IMR-90 (cell line): Measurements from ENCODE around the gene IL17D. TPM values are rescaled to one million over a fixed set of nuclear protein-coding genes. Genes with fewer than 3 reads are reported as not detected.

Experiments used
- ATAC-seq: fragments of 200-7000 bp; cut with Tn5 transposase; 2 replicates; pipeline ENCODE4 v1.9.1; 2020; ENCODE audit warnings: low read depth, mild to moderate bottlenecking, moderate library complexity
- BruUV-seq: library from RNA; stranded (reverse); fragments of 400-500 nt; replicated peaks from 2 replicates; lab custom pipeline; 2021; lab: Mats Ljungman, UMichigan
- CTCF ChIA-PET: fragments of 300-600 bp; formaldehyde crosslinking; extraction: SDS; loops from one replicate; lab custom pipeline; 2021; ENCODE audit warnings: antibody characterized with exemption; lab: Yijun Ruan, JAX
- POLR2A ChIA-PET: fragments of 300-600 bp; sonication (Branson Sonifier 250); formaldehyde crosslinking; loops from one replicate; lab custom pipeline; 2022; ENCODE audit warnings: antibody characterized with exemption; ENCODE audit not compliant: unreplicated experiment; lab: Charles Lee
- DNase-seq: peaks from one replicate; pipeline ENCODE4 v3.0.0; 2013
- H2AFZ ChIP-seq: replicated peaks from 2 replicates; pipeline ENCODE3; 2013; ENCODE audit warnings: low read length, mild to moderate bottlenecking; ENCODE audit not compliant: poor library complexity
- H2AK5ac ChIP-seq: 2 replicates; pipeline ENCODE4 v1.6.1; 2013; ENCODE audit warnings: low read depth, low read length, inconsistent platforms
- H2AK9ac ChIP-seq: replicated peaks from 2 replicates; pipeline ENCODE3; 2013; ENCODE audit warnings: mild to moderate bottlenecking, low read depth, low read length, moderate library complexity; ENCODE audit not compliant: poor library complexity
- H2BK120ac ChIP-seq: 2 replicates; pipeline ENCODE4 v1.6.1; 2013; ENCODE audit warnings: low read depth, low read length, inconsistent platforms
- H2BK15ac ChIP-seq: 3 replicates; pipeline ENCODE4 v1.6.1; 2013; ENCODE audit warnings: low read depth, low read length, inconsistent platforms
- H2BK20ac ChIP-seq: 2 replicates; pipeline ENCODE4 v1.6.1; 2013; ENCODE audit warnings: low read depth, mild to moderate bottlenecking, inconsistent platforms, low read length, moderate library complexity
- H2BK5ac ChIP-seq: 2 replicates; pipeline ENCODE4 v1.6.1; 2013; ENCODE audit warnings: mild to moderate bottlenecking, low read depth, low read length, inconsistent platforms; ENCODE audit not compliant: poor library complexity, severe bottlenecking
- H3K14ac ChIP-seq: replicated peaks from 2 replicates; pipeline ENCODE4 v1.6.1; 2013; ENCODE audit warnings: low read depth, low read length, inconsistent platforms
- H3K18ac ChIP-seq: 2 replicates; pipeline ENCODE4 v1.6.1; 2013; ENCODE audit warnings: low read depth, low read length, control low read depth
- H3K23ac ChIP-seq: 2 replicates; pipeline ENCODE4 v1.6.1; 2013; ENCODE audit warnings: low read depth, low read length, inconsistent platforms
- H3K27ac ChIP-seq: 2 replicates; pipeline ENCODE4 v1.5.1; 2013; ENCODE audit warnings: mild to moderate bottlenecking, control low read depth, low read length; ENCODE audit not compliant: insufficient read depth
- H3K27me3 ChIP-seq: 2 replicates; pipeline ENCODE4 v1.6.1; 2013; ENCODE audit warnings: low read length; ENCODE audit not compliant: control insufficient read depth, insufficient read depth
- H3K36me3 ChIP-seq: 2 replicates; pipeline ENCODE4 v1.6.1; 2013; ENCODE audit warnings: low read length, mixed read lengths; ENCODE audit not compliant: control insufficient read depth, insufficient read depth
- H3K4ac ChIP-seq: 2 replicates; pipeline ENCODE4 v1.6.1; 2013; ENCODE audit warnings: low read depth, low read length, inconsistent platforms
- H3K4me1 ChIP-seq: 2 replicates; pipeline ENCODE4 v1.6.1; 2013; ENCODE audit warnings: low read length, mixed read lengths; ENCODE audit not compliant: control insufficient read depth, insufficient read depth
- H3K4me2 ChIP-seq: 2 replicates; pipeline ENCODE4 v1.6.1; 2013; ENCODE audit warnings: low read depth, mild to moderate bottlenecking, control low read depth, low read length, moderate library complexity
- H3K4me3 ChIP-seq: 2 replicates; pipeline ENCODE4 v1.5.1; 2013; ENCODE audit warnings: low read depth, mild to moderate bottlenecking, control low read depth, low read length, moderate library complexity; ENCODE audit not compliant: insufficient read depth
- H3K56ac ChIP-seq: 2 replicates; pipeline ENCODE4 v1.6.1; 2013; ENCODE audit warnings: low read length, inconsistent platforms; ENCODE audit not compliant: insufficient read depth; ENCODE audit errors: extremely low read depth
- H3K79me1 ChIP-seq, 2 experiments: 2 replicates each; pipeline ENCODE4 v1.6.1; 2013; ENCODE audit warnings: low read length in 2 of 2, inconsistent platforms in 1 of 2, low read depth in 1 of 2
- H3K9ac ChIP-seq: 2 replicates; pipeline ENCODE4 v1.6.1; 2013; ENCODE audit warnings: low read depth, low read length, control low read depth
- H3K9me1 ChIP-seq: 2 replicates; pipeline ENCODE4 v1.6.1; 2013; ENCODE audit warnings: low read length, inconsistent platforms; ENCODE audit not compliant: insufficient read depth
- H3K9me3 ChIP-seq: 2 replicates; pipeline ENCODE4 v1.6.1; 2013; ENCODE audit warnings: low read length; ENCODE audit not compliant: control insufficient read depth, insufficient read depth
- H4K20me1 ChIP-seq: 2 replicates; pipeline ENCODE4 v1.6.1; 2013; ENCODE audit warnings: low read length, inconsistent platforms; ENCODE audit not compliant: insufficient read depth
- H4K5ac ChIP-seq: 2 replicates; pipeline ENCODE4 v1.6.1; 2013; ENCODE audit warnings: mild to moderate bottlenecking, low read depth, low read length, control low read depth
- H4K8ac ChIP-seq, 2 experiments: 2 replicates each; pipeline ENCODE4 v1.6.1; 2013; ENCODE audit warnings: low read depth in 2 of 2, low read length in 2 of 2, control low read depth in 1 of 2, inconsistent platforms in 1 of 2
- H4K91ac ChIP-seq: 2 replicates; pipeline ENCODE4 v1.6.1; 2013; ENCODE audit warnings: low read depth, low read length, inconsistent platforms; ENCODE audit not compliant: insufficient read depth
- CHD1 ChIP-seq: IDR thresholded peaks from 2 replicates; pipeline ENCODE4 v1.6.1; 2012; ENCODE audit warnings: low read depth, low read length, improper control_type of control experiment
- WGBS, 2 experiments: methylation state at CpG; one replicate each; pipeline versions ENCODE4 v1.1.5 to v1.1.7; 2013; ENCODE audit warnings: missing lambda C conversion rate in 2 of 2; ENCODE audit not compliant: insufficient read length in 1 of 2; ENCODE audit errors: extremely low coverage in 2 of 2; 5-methylcytosine and 5-hydroxymethylcytosine counted together
- dilution Hi-C: fragments of 300-500 bp; cut with HindIII; formaldehyde crosslinking; loops from one replicate; pipeline ENCODE4 v1.14.3; 2018; ENCODE audit warnings: low sequenced_read_pairs; ENCODE audit not compliant: unreplicated experiment
- in situ Hi-C: fragments of 300-500 bp; cut with MboI; formaldehyde crosslinking; loops from 3 replicates; pipeline ENCODE4 v1.14.3; 2019; ENCODE audit warnings: low sequenced_read_pairs, inconsistent platforms, mixed read lengths
- intact Hi-C: fragments of 100-400 bp; cut with micrococcal nuclease; formaldehyde crosslinking; loops from 2 replicates; pipeline ENCODE4 v1.10.0; 2022
- polyA plus RNA-seq, 3 experiments: library from polyadenylated mRNA; depleted of rRNA; stranded (reverse); fragments of >200 nt; gene quantifications; 2 replicates each; pipeline ENCODE4 v1.2.3, GENCODE V29; 2012; ENCODE audit warnings: low replicate concordance in 1 of 3
- total RNA-seq: library from RNA; depleted of rRNA; stranded (reverse); fragments of >200 nt; gene quantifications from 2 replicates; pipeline ENCODE4 v1.2.3, GENCODE V29; 2012

The IL17D gene
- total and polyA plus RNA-seq, 2 of the 4 experiments (the other 2 are of a cell fraction): 0.72 to 1.4 TPM

- Histone ChIP-seq H4K5ac (no peak overlapping the region), H2AFZ (no peak overlapping the region), H3K9ac (no peak overlapping the region), H3K36me3 (peaks cover 4% of the 10 kb centered on the region; the same call in 1 of the 2 replicates), H2BK5ac (no peak overlapping the region), H3K14ac (no peak overlapping the region), H3K4ac (no peak overlapping the region), H3K27ac (no peak overlapping the region), H2AK5ac (no peak overlapping the region), H3K79me1 (no peaks in the 10 kb centered on the region), H4K91ac (no peak overlapping the region), H3K4me2 (no peak overlapping the region), H3K27me3 (no peaks in the 10 kb centered on the region), H2AK9ac (no peak overlapping the region), H4K20me1 (no peaks in the 10 kb centered on the region), H2BK120ac (no peak overlapping the region), H2BK20ac (no peak overlapping the region), H3K18ac (no peak overlapping the region), H3K4me3 (no peak overlapping the region), H3K4me1 (no peaks in the 10 kb centered on the region), H2BK15ac (no peak overlapping the region), H3K9me1 (peaks cover 3% of the 10 kb centered on the region; the same call in 1 of the 2 replicates), H4K8ac (no peak overlapping the region), H3K56ac (no peak overlapping the region), H3K23ac (no peak overlapping the region), H3K9me3 (0 out of 2 replicates have a peak, but pooled peaks cover 2% of the 10 kb centered on the region)
- intact Hi-C loops: no loop called here
- dilution Hi-C loops: no loop called here
- ATAC-seq: no peak
- WGBS, 2 experiments: 95% methylated on average over 4 of the region's 6 CpGs; no CpG with 5 or more reads in 1 of the 2 experiments
- in situ Hi-C loops: no loop called here
- no peak for DNase-seq
- BruUV-seq: no TSS peak
- no peak for TF ChIP-seq CHD1
- POLR2A ChIA-PET: no interaction called here
- CTCF ChIA-PET: no interaction called here
Observed at GRCh38 chr13:20738616-20739015, 35.1 kb downstream of the IL17D start.
